Measurements from ENCODE around the gene NFKB2. TPM values are rescaled to one million over a fixed set of nuclear protein-coding genes. Genes with fewer than 3 reads are reported as not detected.

Gene NFKB2
- total RNA-seq, 2 donors from 2014 or later = 29.3 to 44.5 TPM

DNA sequence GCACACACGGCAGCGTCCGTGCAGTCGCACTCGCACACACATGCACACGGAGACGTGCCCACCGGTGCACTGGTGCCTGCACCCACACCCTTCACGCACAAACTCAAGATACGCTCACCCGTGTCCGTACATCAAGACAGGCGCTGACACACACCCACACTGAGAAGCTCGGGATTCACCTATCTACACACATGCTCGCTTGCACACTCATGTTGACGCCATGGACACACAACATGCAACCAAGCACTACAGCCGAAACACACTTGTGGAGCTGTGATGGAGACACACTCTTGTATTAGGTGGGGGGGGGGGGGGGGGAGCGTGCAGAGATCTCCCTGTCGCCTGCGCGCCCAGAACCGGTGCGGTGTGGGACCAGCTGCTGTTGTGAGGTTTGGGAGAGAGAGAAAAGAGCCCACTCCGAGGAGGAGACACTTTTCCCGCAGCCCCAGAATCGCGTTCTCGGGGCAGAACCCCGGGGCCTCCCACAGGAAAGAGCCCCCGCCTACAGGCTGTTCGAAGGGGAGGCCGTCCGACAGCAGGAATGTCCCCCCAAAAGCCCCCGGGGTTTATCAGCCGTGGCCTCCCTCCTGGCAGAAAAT is 605 bp upstream of the NFKB2 start:
- H3K27me3 ChIP-seq = no peaks in the 10 kb centered on the region
- intact Hi-C loops (cut with DNase I) = loop anchor here (5.0 to 10.0 kb wide), 3 partner anchors 87 to 200 kb away; partner anchors contain the start of gene ELOVL3
- H3K4me1 ChIP-seq = peaks cover 11% of the 10 kb centered on the region
- peak overlapping the region; percentile 73 for H3K4me3 ChIP-seq
- H3K27ac ChIP-seq = peak overlapping the region; percentile 98
- TF ChIP-seq, protein P1, sequence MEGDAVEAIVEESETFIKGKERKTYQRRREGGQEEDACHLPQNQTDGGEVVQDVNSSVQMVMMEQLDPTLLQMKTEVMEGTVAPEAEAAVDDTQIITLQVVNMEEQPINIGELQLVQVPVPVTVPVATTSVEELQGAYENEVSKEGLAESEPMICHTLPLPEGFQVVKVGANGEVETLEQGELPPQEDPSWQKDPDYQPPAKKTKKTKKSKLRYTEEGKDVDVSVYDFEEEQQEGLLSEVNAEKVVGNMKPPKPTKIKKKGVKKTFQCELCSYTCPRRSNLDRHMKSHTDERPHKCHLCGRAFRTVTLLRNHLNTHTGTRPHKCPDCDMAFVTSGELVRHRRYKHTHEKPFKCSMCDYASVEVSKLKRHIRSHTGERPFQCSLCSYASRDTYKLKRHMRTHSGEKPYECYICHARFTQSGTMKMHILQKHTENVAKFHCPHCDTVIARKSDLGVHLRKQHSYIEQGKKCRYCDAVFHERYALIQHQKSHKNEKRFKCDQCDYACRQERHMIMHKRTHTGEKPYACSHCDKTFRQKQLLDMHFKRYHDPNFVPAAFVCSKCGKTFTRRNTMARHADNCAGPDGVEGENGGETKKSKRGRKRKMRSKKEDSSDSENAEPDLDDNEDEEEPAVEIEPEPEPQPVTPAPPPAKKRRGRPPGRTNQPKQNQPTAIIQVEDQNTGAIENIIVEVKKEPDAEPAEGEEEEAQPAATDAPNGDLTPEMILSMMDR (IDR thresholded peaks at IDR 0.05) = no peak
- no peaks in the 10 kb centered on the region for H3K36me3 ChIP-seq
- peak; percentile 47 for DNase-seq
- H3K9ac ChIP-seq (ENCODE audit: low read depth in 2 of 2, low read length in 2 of 2) = peak overlapping the region; percentile 90 to 95
- no peaks in the 10 kb centered on the region for H3K9me3 ChIP-seq

DNA sequence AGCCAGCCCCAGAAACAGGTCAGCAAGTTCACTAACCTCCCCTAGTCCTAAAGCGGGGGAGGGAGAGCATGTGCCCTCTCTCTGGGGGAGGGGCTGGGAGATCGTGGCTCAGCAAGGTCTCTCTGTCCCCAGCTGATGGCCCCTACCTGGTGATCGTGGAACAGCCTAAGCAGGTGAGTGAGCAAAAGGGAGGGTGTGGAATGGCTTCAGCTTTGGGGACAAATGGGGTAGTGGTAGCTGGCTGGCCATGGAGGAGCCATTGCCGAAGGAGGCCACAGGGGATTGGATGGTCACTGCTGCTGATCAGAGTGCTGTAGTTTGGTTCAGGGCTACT is 779 bp downstream of the NFKB2 start:
- Histone ChIP-seq H3K9ac (ENCODE audit: low read depth in 2 of 2, low read length in 2 of 2) (peak overlapping the region; percentile 74 to 95), H3K4me3 (peak overlapping the region; percentile 73), H3K9me3 (no peaks in the 10 kb centered on the region), H3K27me3 (no peaks in the 10 kb centered on the region), H3K4me1 (peaks cover 11% of the 10 kb centered on the region), H3K27ac (peak overlapping the region; percentile 98), H3K36me3 (peaks cover 2% of the 10 kb centered on the region)
- no peak for DNase-seq
- intact Hi-C loops (cut with DNase I) = loop anchor here (5.0 to 10.0 kb wide), 2 partner anchors 169 to 199 kb away; partner anchors contain the start of gene ELOVL3
- TF ChIP-seq, protein P1 (IDR thresholded peaks at IDR 0.05) = no peak

DNA sequence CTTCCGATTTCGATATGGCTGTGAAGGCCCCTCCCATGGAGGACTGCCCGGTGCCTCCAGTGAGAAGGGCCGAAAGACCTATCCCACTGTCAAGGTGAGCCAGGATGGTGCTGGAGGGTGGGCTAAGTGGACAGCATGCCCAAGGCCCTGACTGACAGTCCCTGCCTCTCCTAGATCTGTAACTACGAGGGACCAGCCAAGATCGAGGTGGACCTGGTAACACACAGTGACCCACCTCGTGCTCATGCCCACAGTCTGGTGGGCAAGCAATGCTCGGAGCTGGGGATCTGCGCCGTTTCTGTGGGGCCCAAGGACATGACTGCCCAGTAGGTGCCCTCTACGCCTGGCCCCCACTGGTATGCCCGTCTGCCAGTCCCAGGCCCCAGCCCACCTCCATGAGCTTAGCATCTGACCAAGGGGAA is 1.2 kb downstream of the NFKB2 start:
- intact Hi-C loops (cut with DNase I) = loop anchor here (5.0 to 10.0 kb wide), 2 partner anchors 169 to 198 kb away; partner anchors contain the start of gene ELOVL3
- H3K4me1 ChIP-seq = peaks cover 11% of the 10 kb centered on the region
- peak overlapping the region; percentile 98 for H3K27ac ChIP-seq
- TF ChIP-seq, protein P1 (IDR thresholded peaks at IDR 0.05) = no peak
- no peaks in the 10 kb centered on the region for H3K27me3 ChIP-seq
- DNase-seq = no peak
- H3K4me3 ChIP-seq = peak overlapping the region; percentile 73
- no peaks in the 10 kb centered on the region for H3K9me3 ChIP-seq
- H3K36me3 ChIP-seq = peaks cover 6% of the 10 kb centered on the region
- peak overlapping the region; percentile 74 to 95 for H3K9ac ChIP-seq (ENCODE audit: low read depth in 2 of 2, low read length in 2 of 2)

DNA sequence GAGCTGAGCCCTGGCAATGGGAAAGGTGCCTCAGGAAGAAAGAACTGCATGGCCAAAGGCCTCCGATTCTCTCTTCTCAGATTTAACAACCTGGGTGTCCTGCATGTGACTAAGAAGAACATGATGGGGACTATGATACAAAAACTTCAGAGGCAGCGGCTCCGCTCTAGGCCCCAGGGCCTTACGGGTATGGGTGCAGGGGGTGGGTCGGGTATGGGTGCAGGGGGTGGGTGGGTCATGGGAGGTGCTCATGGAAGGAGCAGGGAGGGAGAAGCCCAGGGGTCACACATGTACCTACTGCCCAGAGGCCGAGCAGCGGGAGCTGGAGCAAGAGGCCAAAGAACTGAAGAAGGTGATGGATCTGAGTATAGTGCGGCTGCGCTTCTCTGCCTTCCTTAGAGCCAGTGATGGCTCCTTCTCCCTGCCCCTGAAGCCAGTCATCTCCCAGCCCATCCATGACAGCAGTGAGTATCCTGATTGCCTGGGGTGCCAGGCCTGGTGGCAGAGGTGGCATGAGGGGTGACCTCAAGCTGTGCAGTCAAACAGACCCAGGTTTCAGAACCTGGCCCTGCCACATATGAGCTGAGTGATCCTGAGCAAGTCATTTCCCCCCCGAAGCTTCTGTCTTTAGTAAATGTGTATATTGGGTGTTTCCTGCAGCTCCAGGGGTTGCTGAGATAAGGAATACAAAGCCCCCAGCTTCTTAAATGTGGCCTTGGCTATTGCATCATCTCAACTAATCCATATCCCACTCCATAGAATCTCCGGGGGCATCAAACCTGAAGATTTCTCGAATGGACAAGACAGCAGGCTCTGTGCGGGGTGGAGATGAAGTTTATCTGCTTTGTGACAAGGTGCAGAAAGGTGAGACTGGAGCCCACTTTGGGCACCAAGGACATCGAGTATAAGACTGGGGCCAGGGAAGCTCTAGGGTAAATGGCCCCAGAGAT is 2.0 kb downstream of the NFKB2 start:
- Histone ChIP-seq H3K27ac (peak overlapping the region; percentile 98), H3K4me3 (peak overlapping the region; percentile 73), H3K36me3 (peaks cover 6% of the 10 kb centered on the region), H3K9me3 (no peaks in the 10 kb centered on the region), H3K27me3 (no peaks in the 10 kb centered on the region), H3K4me1 (peaks cover 11% of the 10 kb centered on the region), H3K9ac (ENCODE audit: low read depth in 2 of 2, low read length in 2 of 2) (no peak overlapping the region)
- DNase-seq = no peak
- intact Hi-C loops (cut with DNase I) = loop anchor here (5.0 to 10.0 kb wide), 2 partner anchors 170 to 197 kb away; partner anchors contain the start of gene ELOVL3
- TF ChIP-seq, protein P1 (IDR thresholded peaks at IDR 0.05) = no peak

DNA sequence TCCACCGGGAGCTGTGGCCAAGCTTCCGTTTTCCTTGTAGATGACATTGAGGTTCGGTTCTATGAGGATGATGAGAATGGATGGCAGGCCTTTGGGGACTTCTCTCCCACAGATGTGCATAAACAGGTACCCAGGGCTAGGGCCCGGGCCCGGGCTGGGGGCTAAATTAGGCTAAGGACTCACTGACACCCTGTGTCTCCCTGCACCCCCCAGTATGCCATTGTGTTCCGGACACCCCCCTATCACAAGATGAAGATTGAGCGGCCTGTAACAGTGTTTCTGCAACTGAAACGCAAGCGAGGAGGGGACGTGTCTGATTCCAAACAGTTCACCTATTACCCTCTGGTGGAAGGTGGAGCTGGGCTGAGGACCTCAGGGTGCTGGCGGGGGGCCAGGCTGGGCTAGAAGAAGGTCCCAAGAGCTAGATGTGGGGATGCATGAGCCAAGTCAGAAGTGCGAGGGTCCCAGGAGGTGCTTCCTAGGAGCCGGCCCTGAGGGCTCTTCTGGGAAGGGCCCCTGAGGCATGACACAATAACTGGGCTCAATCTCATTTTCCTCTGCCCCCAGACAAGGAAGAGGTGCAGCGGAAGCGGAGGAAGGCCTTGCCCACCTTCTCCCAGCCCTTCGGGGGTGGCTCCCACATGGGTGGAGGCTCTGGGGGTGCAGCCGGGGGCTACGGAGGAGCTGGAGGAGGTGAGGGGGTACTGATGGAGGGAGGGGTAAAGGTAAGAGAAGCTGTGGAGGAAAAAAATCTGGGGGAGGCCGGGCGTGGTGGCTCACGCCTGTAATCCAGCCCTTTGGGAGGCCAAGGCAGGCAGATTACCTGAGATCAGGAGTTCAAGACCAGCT is 2.9 kb downstream of the NFKB2 start:
- no peaks in the 10 kb centered on the region for H3K9me3 ChIP-seq
- intact Hi-C loops (cut with DNase I) = loop anchor here (5.0 to 10.0 kb wide), 2 partner anchors 171 to 196 kb away; partner anchors contain the start of gene ELOVL3
- peaks cover 6% of the 10 kb centered on the region for H3K36me3 ChIP-seq
- DNase-seq = no peak
- peak overlapping the region; percentile 56 for H3K4me3 ChIP-seq
- TF ChIP-seq, protein P1 (IDR thresholded peaks at IDR 0.05) = no peak
- peak overlapping the region; percentile 82 for H3K27ac ChIP-seq
- H3K4me1 ChIP-seq = peaks cover 11% of the 10 kb centered on the region
- H3K27me3 ChIP-seq = no peaks in the 10 kb centered on the region
- H3K9ac ChIP-seq (ENCODE audit: low read depth in 2 of 2, low read length in 2 of 2) = no peak overlapping the region
